GM23248 (cell line): ENCODE results near the gene RBMS1.

Experiments used
- EZH2 ChIP-seq: fragments of 200-600 bp; sonication (generic); IDR thresholded peaks from 2 replicates; pipeline ENCODE4 v1.6.1; 2018; ENCODE audit warnings: antibody characterized with exemption, mild to moderate bottlenecking; ENCODE audit not compliant: insufficient read depth, poor library complexity, severe bottlenecking
- EZH2phosphoT487 ChIP-seq: fragments of 200-600 bp; sonication (generic); IDR thresholded peaks from 2 replicates; pipeline ENCODE4 v1.6.1; 2018; ENCODE audit warnings: antibody characterized with exemption, moderate library complexity, mild to moderate bottlenecking, low read depth; ENCODE audit not compliant: insufficient read depth

DNA sequence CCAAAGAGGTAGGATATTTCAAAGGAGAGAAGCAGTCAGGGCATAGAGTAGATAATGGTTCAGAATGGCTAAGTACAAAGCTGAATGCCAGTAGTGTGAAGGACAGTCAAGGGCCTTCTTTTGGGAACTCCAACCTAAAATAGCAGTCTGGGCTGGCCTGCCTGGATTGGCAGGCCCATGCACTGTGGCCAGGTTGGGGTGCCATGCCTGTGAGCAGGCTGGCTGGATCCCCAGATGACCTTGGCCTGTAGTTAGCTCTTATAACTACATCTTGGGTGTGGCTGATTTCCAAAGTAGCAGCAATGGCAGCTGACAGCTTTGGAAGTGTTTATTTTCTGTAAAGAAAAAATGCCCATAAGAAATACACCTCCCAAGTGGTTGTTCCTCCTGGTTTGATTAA is 242.0 kb downstream of the RBMS1 start:
- TF ChIP-seq EZH2 (no peak), EZH2phosphoT487 (no peak)
